ENCODE data around the gene MYOCD.

Gene MYOCD

DNA sequence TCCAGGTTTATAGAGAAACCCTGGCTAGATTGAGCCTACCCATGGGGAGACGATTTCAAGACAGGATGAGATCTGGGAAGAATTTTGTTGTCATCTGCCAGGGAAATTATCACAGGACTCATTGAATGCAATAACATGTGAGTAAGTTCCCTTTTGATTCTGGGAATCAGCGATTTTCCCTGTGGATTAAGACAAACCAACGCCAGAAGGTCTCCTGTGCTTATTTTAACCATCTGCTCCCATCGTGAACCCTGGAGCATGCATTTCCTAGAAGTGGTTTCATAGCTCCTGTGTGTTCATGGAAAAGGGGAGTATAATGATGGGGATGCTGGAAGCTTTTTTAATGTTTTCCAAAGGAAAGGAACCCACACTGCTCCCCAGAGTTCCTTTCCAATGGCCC is 102.6 kb downstream of the MYOCD start:
- DNase-seq: no peak

DNA sequence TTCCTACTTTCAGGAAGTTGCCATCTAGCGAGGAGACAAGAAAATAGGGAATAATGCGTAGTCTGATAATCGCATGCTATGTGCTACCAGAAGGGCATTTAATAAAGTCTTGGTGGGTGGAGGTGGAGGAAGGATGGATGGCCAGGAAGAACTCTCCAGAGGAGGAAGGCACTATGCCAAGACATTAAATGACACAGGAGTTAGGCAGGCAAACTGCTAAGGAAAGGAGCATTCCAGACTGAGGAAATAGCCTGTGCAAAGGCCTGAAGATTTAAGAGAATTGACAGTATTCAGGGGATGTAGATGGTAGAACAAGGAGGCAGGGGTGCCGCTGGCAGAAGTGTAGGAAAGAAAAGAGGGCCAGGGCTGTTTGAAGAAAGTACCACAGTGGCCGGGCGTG is 104.3 kb downstream of the MYOCD start:
- DNase-seq: no peak

DNA sequence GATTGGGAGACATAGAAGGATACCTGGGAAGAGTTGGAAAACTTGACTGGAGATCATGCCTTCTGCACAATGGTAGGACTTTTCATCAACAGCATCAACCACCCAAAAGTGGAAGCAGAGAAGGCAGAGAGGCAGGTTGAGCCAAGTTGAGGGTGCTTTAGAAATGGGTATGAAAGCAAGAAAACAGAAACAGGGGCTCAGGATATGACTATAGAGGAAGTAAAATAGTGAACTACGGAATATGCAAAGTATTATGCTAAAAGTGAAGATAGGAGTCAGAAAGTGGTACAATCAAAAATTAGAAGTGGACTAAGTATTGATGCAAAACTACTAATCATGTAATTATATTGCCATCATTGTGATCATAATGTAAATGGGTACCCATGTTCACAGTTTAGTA is 107.5 kb downstream of the MYOCD start:
- DNase-seq: no peak

DNA sequence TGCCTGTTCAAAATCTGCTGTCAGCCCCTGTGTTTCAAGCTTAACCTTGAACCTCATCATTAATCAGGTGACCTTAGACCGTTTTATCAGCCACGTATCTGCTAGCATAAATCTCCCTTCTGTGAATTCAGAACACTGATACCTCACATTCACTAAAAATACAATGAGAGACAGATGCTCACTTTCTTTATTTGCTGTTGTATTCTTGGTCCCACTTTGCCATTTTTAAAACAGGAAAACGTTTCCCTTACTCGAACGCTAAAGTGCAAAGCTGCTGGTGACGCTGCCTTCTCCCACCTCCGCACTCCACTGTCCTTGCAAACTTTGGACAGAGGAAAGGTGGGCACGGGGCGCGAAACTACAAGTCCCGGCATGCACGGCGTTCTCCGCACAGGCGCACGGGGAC is 123.4 kb downstream of the MYOCD start:
- no peak for DNase-seq

DNA sequence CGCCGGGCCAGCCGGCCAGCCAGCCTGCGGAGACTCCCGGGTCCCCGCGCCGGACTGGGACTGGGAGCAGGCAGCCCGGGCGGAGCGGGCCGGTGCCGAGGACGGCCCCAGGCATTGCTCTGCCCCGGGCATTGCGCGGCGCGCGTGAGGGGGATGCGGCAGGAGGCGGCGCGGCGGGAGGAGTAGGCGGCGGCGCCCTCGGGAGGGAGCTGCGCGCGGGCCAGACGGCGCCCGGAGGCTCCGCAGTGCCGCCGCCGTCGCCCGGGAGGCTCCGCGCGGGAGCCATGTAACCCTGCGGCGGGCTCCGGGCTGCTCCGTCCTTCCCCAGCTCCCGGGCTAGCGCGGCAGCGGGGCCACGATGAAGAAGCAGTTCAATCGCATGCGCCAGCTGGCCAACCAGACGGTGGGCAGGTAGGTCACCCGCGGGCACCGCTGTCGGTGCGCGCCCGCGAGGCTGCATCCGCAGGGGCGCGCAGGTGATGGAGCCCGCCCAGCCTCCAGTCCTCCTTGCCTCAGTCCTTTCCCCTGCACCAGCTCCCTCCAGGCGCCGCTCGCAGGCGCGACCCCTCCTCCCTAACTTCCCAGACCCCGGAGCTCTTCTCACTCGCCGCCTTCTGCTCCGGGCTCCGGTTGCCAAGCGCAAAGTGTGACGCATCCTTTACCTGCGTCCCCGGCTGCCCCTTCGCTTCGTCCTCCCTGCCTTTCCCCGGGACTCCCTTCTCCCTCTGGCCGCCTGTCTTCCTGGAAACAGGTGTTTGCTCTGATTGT is 124.0 kb downstream of the MYOCD start, which contains the start of gene ARHGAP44:
ARHGAP44 (plus strand) TSS at position 18 of the 768 bp plus-strand sequence; CDS start at position 359, 341 bp downstream.
- no peak for DNase-seq

DNA sequence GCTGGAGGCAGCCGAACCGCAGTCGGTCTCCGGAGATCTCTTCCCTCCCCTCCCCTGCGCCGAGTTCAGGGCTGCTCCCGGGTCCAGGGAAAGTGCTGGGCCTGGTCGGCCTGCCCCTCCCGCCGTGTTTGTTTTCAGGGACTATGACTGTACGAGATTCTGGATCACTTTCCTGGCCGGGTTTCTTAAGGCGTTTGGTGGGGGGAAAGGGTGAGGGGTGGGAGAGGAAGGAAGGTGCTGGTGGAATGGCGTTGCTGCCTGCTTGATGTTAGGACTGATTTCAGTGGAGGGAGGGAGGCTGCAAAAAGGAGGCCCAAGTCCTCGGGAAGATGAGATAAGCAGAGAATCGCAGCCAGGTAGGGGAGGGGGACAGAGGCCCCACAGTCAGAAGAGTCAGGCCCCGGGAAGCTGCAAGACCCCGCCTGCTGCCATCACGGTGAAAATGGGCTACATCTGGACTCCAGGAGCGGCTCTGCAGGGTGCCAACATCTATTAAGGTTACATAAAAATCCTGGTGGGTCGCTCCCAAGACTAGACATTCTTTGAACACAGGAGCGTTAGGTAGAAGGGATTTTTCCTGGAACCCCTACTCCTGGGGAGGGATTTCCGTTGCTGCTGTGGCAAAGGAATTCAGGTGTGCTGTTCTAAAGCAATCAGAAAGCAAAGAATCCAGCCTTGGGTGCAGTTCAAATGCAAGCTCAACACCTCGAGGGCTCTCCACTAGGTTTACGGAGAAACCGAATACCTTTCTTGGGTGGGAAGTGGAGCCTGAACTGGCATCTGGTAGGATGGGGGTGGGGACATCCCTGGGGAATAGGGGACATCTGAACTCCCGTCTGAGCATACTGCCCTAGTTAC is 124.8 kb downstream of the MYOCD start:
- DNase-seq: no peak

DNA sequence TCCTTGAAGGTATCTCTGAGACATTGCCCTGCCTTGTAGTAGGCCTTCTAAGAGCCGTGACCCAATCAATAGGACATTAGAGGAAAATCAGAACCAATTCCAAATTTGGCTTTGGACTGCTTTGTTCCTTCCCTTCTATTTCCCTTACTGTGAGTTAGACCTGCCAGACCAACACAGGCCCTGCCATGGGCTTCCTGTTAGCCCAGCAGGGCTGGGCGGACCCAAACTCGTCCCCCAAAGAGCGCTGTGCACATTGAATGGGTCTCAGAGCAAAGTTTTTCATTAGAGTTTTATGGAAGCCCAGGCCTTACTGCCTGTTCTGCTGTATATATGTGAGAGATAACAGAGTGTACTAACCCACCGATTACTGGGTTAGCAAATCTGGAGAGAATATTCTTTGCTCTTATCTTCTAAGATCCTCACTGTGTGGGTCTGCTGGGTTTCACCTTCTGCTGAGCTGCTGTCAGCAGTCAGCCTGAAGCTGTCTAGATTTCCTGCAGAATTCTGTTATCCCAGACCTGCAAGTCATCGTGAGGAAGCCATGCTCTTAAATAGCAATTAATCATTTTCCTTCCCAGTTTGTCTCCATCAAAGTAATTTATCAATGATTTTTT is 129.3 kb downstream of the MYOCD start:
- DNase-seq: no peak

DNA sequence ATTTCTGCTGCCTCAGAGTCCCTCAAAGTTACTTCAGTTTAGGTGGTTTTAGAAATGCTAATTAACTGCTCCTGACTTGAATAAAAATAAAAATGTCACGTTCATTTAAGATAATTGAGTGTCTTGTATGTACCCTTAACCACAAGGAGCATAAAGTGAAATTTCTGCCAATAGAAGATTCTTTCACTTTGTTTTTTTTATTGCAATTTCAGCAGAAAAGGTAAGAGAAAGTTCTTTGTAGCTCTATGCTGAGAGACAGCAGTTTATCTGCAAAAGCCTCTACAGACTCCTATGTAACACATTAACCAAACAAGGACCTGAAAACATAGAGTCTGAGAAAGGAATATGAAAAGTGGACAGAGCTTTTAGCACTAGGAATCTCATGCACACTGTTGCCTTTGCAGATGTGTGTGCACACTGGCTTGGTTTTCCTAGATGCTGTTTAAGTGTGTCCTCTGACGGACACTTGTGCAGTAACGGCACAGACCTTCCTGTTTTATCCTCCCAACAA is 135.2 kb downstream of the MYOCD start:
- no peak for DNase-seq

DNA sequence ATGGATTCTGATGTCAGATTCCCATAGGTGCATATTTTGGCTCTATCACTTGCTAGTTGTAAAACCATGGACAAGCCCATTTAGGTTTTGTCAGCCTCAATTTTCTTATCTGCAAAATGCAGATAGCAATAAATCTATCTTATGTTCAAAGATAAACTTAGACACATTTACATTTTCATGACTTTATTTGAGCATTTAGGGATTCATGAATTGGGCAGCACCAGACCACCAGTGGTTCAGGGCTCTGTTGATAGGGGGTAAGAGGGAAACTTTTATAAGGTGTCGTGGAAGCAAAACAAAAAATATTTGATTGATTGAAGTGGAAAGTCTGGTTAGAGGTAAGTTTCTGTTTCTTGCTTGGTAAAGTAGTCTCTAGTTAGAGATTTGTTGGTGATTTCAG is 140.9 kb downstream of the MYOCD start:
- no peak for DNase-seq

DNA sequence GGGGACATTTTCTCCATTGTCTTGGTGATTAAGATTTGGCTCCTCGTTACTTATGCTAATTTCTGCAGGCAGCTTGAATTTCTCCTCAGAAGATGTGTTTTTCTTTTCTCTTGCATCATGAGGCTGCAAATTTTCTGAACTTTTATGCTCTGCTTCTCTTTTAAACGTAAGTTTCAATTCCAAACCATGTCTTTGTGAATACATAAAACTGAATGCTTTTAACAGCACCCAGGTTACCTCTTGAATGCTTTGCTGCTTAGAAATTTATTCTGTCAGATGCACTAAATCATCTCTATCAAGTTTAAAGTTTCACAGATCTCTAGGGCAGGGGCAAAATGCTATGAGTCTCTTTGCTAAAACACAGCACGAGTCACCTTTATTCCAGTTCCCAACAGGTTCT is 143.0 kb downstream of the MYOCD start:
- no peak for DNase-seq

DNA sequence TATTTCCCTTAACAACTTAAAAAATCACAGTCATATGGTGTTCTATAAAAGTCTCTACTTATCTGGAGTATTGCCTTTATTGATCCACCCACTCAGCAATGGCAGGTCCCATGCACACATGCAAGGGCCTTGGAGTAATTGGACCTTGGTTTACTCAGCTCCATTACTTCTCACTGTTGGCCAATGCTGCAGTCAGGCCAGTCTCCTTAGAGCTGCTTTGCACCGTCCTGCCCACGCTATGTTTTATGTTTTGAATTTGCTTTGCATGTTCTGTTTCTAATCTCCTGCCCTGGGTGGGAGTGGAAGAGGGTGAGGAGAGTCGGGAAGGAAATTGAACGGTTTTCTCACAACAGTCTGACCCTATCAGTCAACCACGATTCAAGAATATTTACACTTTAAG is 147.2 kb downstream of the MYOCD start:
- no peak for DNase-seq

DNA sequence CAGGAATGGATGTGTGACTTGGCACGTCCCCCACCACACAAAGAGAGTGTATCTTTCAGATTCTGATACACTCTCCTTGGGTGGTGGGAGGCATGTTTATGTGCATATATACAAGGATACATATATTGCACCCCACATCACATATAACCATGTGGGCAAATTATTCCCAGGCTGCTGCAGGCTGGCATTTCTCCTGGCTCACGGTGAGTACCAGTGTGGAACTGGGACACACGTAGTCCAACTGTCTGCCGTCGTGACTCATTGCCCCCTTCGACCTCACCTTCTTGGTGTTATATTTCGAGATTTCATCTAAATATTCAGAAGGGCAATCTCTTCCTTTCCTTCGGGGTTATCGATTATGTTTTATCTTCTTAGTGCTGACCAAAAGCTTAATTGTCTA is 148.0 kb downstream of the MYOCD start:
- DNase-seq: no peak

DNA sequence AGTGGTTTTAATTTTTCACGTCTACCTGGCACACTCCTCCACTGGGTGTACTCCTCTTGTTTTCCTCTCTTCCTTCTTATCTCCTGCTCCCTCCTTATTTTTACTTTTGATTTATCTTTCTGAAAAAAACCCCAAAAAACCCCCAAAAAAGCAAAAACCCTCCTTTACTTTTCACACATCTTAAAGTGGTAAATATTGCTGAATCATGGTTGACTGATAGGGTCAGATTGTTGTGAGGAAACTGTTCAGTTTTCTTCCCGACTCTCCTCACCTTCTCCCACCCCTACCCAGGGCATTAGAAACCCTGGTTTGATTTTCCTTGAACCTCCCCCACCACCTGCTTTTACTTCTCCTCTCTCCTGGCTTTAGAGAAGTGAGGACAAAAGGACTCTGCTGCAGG is 149.0 kb downstream of the MYOCD start:
- no peak for DNase-seq

DNA sequence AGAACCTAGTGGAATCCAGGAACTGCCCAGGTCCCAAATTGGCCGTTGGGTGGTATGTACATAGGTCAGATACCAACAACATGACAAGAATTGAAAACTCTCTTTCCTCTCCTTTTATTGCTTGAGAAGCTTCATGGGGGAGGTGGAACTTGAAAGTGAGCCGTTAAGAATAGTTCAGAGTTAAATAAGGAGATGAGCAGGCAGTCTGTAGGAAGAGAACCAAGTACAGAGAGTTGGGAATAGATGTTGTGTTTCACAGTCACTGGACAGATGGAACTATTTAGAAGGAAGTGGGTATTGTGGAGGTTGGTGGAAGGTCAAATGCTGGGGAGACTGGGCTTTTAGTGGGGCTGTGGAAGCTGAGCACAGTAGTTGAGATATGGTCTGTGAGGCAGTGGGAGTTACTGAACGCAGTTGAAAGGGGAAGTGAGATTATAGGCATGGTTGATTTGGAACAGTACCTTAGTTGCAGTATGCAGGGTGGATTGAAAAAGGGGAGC is 150.0 kb downstream of the MYOCD start:
- no peak for DNase-seq

All from DMS53 (cell line).